Testis (tissue), 2 donors: ENCODE results near the gene NAE1.

Experiments
- CTCF ChIP-seq, 3 experiments: fragments of 450-650 bp in 2 of 3; fragments of 200-600 bp in 1 of 3; sonication (generic) in 1 of 3; IDR thresholded peaks; one replicate each; pipeline ENCODE4 v1.5.1; 2016 to 2019; ENCODE audit warnings: antibody characterized with exemption in 3 of 3, mild to moderate bottlenecking in 2 of 3, moderate library complexity in 1 of 3
- POLR2A ChIP-seq: fragments of 450-650 bp; IDR thresholded peaks from one replicate; pipeline ENCODE4 v1.6.1; 2017; ENCODE audit warnings: antibody characterized with exemption, mild to moderate bottlenecking, moderate library complexity

GRCh38 chr16:66776457-66776856 is 54.3 kb downstream of the NAE1 start:
- TF ChIP-seq CTCF (IDR thresholded peaks at IDR 0.05) (no peak), POLR2A (no peak)
